Esophagus squamous epithelium (tissue), 5 donors: Measurements from ENCODE around the gene LIF. TPM values are rescaled to one million over a fixed set of nuclear protein-coding genes. Genes with fewer than 3 reads are reported as not detected.
A peak's percentile ranks its signal among the peaks of the same experiment; 100 is the strongest.
"Not testable (repeated sequence)": the region's sequence is repeated elsewhere in the genome, so short reads cannot be mapped to it uniquely, and the experiment has no call there.

Experiments
- DNase-seq: peaks from one replicate; lab custom pipeline; 2025; lab: John Stamatoyannopoulos, UW
- H3K27ac ChIP-seq, 4 donors: fragments of 200-600 bp; sonication (generic); one replicate each; pipeline ENCODE4 v1.5.1; 2016 to 2019; ENCODE audit warnings: mild to moderate bottlenecking in 1 of 4
- H3K27me3 ChIP-seq, 4 donors: fragments of 200-600 bp; sonication (generic); 1 replicate in 3 of 4; 2 replicates in 1 of 4; pipeline versions ENCODE4 v1.5.1 to v1.6.0; 2017 to 2021; ENCODE audit warnings: antibody characterized with exemption in 1 of 4
- H3K36me3 ChIP-seq, 3 donors: fragments of 200-600 bp; sonication (generic); one replicate each; pipeline ENCODE4 v1.5.1; 2016 to 2019
- H3K4me1 ChIP-seq, 3 donors: fragments of 200-600 bp; sonication (generic); one replicate each; pipeline ENCODE4 v1.5.1; 2017 to 2019
- H3K4me3 ChIP-seq, 4 donors: fragments of 200-600 bp; sonication (generic); 1 replicate in 3 of 4; 2 replicates in 1 of 4; pipeline ENCODE4 v1.5.1; 2016 to 2019; ENCODE audit warnings: mild to moderate bottlenecking in 2 of 4, moderate library complexity in 1 of 4
- H3K9me3 ChIP-seq, 3 donors: fragments of 200-600 bp; sonication (generic); one replicate each; pipeline ENCODE4 v1.5.1; 2016 to 2019
- POLR2A ChIP-seq, 4 donors: fragments of 450-650 bp; IDR thresholded peaks; one replicate each; pipeline ENCODE4 v1.6.1; 2017; ENCODE audit warnings: antibody characterized with exemption in 4 of 4, mild to moderate bottlenecking in 4 of 4, moderate library complexity in 3 of 4
- WGBS, 2 donors: methylation state at CpG; one replicate each; pipeline ENCODE4 v1.1.5; 2018; 5-methylcytosine and 5-hydroxymethylcytosine counted together
- intact Hi-C: fragments of 100-400 bp; cut with DNase I; formaldehyde crosslinking; loops from one replicate; pipeline ENCODE4 v1.15.0; 2022
- total RNA-seq, 4 donors: library from RNA; depleted of rRNA; stranded (reverse); fragments of >200 nt; gene quantifications; one replicate each; pipeline ENCODE4 v1.1.0, GENCODE V29; 2016
- TF ChIP-seq, protein P1 (sequence below), 6 experiments: fragments of 450-650 bp in 4 of 6; fragments of 200-600 bp in 2 of 6; sonication (generic) in 2 of 6; IDR thresholded peaks; one replicate each; pipeline ENCODE4 v1.5.1; 2016 to 2019; ENCODE audit warnings: antibody characterized with exemption in 6 of 6, mild to moderate bottlenecking in 4 of 6, moderate library complexity in 4 of 6
- donor health status: DM: yes; HTN: yes; CAD: no.

The LIF gene
- total RNA-seq, 4 donors from 2014 or later: 0.08 to 0.76 (median 0.10) TPM

DNA sequence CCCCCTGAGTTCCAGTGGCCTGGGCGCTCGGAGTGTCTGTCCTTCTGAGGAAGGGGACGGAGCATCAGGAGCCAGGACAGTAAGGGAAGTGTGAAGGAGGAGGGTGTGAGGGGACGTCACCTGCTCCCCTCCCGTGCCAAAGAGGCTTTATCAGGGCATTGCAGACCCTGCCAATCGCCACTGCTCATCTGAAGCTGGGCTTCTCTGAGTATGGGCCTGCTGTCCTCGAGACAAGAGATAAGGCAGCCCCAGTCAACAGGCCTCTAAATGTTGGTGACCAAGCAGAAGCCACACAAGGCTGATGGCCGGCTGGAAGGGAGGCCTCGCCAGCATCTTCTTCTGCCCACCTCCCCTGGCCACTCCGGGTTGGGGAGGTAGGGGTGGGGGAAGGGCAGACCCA lies 29.8 kb downstream of the LIF start:
- H3K9me3 ChIP-seq: no peaks in the 10 kb centered on the region
- DNase-seq: no peak
- WGBS, 2 donors: 81 to 82% methylated on average over 5 to 9 of the region's 10 CpGs
- H3K27me3 ChIP-seq: peaks cover 0 to 26% (median 0%) of the 10 kb centered on the region in 4 donors
- no peak overlapping the region for H3K27ac ChIP-seq
- H3K4me3 ChIP-seq: no peak overlapping the region
- peaks cover 14 to 33% (median 21%) of the 10 kb centered on the region in 3 donors for H3K4me1 ChIP-seq
- TF ChIP-seq POLR2A (IDR thresholded peaks at IDR 0.05): no peak
- TF ChIP-seq, protein P1, sequence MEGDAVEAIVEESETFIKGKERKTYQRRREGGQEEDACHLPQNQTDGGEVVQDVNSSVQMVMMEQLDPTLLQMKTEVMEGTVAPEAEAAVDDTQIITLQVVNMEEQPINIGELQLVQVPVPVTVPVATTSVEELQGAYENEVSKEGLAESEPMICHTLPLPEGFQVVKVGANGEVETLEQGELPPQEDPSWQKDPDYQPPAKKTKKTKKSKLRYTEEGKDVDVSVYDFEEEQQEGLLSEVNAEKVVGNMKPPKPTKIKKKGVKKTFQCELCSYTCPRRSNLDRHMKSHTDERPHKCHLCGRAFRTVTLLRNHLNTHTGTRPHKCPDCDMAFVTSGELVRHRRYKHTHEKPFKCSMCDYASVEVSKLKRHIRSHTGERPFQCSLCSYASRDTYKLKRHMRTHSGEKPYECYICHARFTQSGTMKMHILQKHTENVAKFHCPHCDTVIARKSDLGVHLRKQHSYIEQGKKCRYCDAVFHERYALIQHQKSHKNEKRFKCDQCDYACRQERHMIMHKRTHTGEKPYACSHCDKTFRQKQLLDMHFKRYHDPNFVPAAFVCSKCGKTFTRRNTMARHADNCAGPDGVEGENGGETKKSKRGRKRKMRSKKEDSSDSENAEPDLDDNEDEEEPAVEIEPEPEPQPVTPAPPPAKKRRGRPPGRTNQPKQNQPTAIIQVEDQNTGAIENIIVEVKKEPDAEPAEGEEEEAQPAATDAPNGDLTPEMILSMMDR (IDR thresholded peaks at IDR 0.05): no peak
- intact Hi-C loops: no loop called here
- H3K36me3 ChIP-seq: no peaks in the 10 kb centered on the region

DNA sequence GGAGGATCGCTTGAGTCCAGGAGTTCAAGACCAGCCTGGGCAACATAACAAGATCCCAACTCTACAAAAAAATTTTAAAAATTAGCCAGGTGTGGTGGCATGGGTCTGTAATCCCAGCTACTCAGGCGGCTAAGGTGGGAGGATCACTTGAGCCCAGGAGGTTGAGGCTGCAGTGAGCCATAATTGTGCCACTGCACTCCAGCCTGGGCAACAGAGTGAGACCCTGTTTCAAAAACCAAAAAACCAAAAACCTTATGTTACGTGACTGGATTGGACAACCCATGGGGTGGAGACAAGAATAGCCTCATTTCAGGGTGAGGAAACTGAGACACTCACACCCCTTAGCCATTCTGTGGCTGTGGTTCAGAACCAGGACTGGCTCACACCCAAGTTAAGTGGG lies 30.3 kb downstream of the LIF start:
- DNase-seq, H3K4me3 ChIP-seq, H3K36me3 ChIP-seq, H3K27ac ChIP-seq, intact Hi-C loops, H3K9me3 ChIP-seq: not testable (repeated sequence)
- Histone ChIP-seq H3K27me3 (peaks cover 0 to 22% (median 0%) of the 10 kb centered on the region in 4 donors), H3K4me1 (peaks cover 14 to 38% (median 21%) of the 10 kb centered on the region in 3 donors)
- WGBS, 2 donors: 91 to 95% methylated on average over 2 to 3 of the region's 3 CpGs

DNA sequence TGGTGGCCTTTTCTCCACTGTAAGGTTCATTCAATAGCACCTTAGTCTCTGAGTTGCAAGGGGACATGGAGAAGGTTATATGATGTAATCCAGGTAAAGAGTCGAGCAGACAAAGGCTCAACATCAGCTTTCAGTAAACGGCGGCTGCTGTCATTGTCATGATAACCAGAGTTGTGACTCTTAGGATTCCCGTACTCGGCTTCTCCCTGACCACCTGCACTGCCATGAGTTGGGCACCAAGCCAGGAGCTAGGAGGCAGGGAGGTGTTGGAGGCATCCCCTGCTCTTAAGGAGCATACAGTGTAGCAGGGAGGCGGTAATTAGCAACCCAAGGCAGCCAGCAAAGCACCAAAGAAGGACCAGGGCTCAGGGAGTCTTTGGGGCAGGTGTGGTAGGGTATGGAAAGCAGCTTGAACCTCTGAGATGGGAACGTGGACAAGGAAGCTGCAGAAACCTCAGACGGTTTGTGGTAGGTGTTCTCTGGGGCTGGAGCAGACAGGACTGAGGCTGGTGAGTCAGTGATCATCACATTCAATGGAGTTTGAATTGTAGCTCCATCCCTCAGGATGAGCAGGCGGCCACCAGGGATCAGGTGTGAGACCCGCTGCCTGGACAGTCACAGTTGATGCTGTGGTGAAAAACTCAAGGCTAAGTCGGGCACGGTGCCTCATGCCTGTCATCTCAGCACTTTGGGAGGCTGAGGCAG lies 31.7 kb downstream of the LIF start:
- DNase-seq: no peak
- intact Hi-C loops: no loop called here

DNA sequence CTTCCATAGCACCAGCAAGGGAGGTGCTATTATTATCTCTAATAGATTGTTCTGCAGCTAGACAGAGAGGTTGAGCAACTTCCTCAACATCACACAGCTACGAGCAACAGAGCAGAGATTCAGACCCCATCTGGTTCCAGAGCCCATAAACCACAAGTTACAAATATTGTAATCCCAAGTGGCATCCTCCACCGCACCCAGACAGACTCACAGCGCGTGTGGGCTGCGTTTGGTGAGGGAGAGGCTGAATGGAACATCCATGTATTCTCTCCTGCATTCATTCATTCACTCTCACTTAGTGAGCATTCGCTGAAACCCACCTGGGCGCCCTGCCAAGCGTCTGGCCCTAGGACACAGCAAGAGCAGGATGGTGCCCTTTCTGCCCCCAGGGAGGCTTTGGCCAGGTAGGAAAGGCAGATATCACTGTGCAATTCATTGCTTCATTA lies 33.5 kb downstream of the LIF start:
- no peaks in the 10 kb centered on the region for H3K9me3 ChIP-seq
- TF ChIP-seq, protein P1 (IDR thresholded peaks at IDR 0.05): no peak
- no peak for TF ChIP-seq POLR2A (IDR thresholded peaks at IDR 0.05)
- DNase-seq: no peak
- peaks cover 0 to 14% (median 0%) of the 10 kb centered on the region in 4 donors for H3K27me3 ChIP-seq
- intact Hi-C loops: no loop called here
- peaks cover 16 to 64% (median 27%) of the 10 kb centered on the region in 3 donors for H3K4me1 ChIP-seq
- H3K27ac ChIP-seq: peak overlapping the region; percentile 49 to 81 (median 64)
- no peaks in the 10 kb centered on the region for H3K36me3 ChIP-seq
- WGBS, 2 donors: 16 to 54% methylated on average over 2 to 7 of the region's 8 CpGs
- H3K4me3 ChIP-seq: no peak overlapping the region

More for the DNA sequence above, 31.7 kb downstream of the LIF start:
- Histone ChIP-seq H3K27ac (no peak overlapping the region), H3K4me1 (peaks cover 17 to 51% (median 21%) of the 10 kb centered on the region in 3 donors), H3K4me3 (no peak overlapping the region), H3K36me3 (no peaks in the 10 kb centered on the region), H3K27me3 (peaks cover 0 to 14% (median 0%) of the 10 kb centered on the region in 4 donors), H3K9me3 (no peaks in the 10 kb centered on the region)
- 63 to 66% methylated on average over 10 to 12 of the region's 12 CpGs for WGBS, 2 donors
- TF ChIP-seq, protein P1 (IDR thresholded peaks at IDR 0.05): no peak
- TF ChIP-seq POLR2A (IDR thresholded peaks at IDR 0.05): no peak

DNA sequence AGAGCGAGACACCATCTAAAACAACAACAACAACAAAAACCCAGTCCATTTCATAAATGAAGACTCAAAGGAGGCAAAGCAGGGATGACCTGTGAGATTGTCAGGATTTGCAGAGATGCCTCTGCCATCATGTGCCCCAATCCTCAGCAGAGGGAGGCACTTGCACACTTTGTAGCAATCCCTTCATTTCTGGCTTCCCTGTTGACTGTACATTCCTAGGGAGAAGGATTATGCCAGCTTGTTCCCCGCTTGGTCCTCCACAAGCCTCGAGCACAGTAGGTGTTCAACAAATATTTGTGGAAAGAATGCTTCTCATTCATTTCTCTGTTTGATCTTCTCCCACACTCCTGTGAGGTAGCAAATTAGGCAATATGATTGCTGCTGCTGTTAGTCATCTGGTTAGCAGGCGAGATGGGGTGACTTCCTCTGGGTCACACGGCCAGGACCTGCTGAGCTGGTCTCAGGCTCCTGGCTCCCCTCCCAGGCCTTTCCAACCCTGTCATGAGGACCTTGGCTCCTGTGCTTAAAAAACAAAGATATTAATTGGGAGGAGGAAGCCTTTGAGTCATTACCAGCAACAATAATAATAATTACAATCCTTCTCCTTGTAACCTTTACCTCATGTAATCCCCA lies 34.1 kb downstream of the LIF start:
- Histone ChIP-seq H3K27me3 (peaks cover 0 to 14% (median 0%) of the 10 kb centered on the region in 4 donors), H3K27ac (peak overlapping the region; percentile 49 to 81 (median 66)), H3K36me3 (no peaks in the 10 kb centered on the region), H3K4me1 (peaks cover 14 to 61% (median 27%) of the 10 kb centered on the region in 3 donors), H3K9me3 (no peaks in the 10 kb centered on the region), H3K4me3 (no peak overlapping the region)
- TF ChIP-seq, protein P1 (IDR thresholded peaks at IDR 0.05): no peak
- intact Hi-C loops: no loop called here
- 25 to 27% methylated on average over 5 of the region's 5 CpGs for WGBS, 2 donors
- DNase-seq: no peak
